ENCODE data around the gene PSMD4.

DNA sequence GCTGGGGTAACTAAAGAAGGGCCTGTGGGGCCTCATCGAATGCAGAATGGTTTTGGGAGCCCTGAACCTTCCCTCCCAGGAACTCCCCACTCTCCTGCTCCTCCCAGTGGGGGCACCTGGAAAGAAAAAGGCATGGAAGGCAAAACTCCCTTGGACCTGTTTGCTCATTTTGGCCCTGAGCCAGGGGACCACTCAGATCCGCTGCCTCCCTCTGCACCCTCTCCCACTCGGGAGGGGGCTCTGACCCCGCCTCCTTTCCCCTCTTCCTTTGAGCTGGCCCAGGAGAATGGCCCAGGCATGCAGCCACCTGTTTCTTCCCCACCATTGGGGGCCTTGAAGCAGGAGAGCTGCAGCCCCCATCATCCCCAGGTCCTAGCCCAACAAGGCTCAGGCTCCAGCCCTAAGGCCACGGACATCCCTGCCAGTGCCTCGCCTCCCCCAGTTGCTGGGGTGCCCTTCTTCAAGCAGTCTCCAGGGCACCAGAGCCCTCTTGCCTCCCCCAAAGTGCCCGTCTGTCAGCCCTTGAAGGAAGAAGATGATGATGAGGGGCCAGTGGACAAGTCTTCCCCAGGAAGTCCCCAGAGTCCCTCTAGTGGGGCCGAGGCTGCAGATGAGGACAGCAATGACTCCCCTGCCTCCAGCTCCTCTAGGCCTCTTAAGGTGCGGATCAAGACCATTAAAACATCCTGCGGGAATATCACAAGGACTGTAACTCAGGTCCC, 32.2 kb downstream of the PSMD4 start:
- TF ChIP-seq, protein P1, sequence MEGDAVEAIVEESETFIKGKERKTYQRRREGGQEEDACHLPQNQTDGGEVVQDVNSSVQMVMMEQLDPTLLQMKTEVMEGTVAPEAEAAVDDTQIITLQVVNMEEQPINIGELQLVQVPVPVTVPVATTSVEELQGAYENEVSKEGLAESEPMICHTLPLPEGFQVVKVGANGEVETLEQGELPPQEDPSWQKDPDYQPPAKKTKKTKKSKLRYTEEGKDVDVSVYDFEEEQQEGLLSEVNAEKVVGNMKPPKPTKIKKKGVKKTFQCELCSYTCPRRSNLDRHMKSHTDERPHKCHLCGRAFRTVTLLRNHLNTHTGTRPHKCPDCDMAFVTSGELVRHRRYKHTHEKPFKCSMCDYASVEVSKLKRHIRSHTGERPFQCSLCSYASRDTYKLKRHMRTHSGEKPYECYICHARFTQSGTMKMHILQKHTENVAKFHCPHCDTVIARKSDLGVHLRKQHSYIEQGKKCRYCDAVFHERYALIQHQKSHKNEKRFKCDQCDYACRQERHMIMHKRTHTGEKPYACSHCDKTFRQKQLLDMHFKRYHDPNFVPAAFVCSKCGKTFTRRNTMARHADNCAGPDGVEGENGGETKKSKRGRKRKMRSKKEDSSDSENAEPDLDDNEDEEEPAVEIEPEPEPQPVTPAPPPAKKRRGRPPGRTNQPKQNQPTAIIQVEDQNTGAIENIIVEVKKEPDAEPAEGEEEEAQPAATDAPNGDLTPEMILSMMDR (IDR thresholded peaks at IDR 0.05): no peak
- TF ChIP-seq EZH2 (IDR thresholded peaks at IDR 0.05; ENCODE audit: borderline replicate concordance, insufficient read depth, low read depth, low read length, poor library complexity, severe bottlenecking): no peak

All from B cell (primary cell).